Mammary epithelial cell (primary cell): ENCODE results near the gene ACOT7.

ENCODE experiments used
- EZH2 ChIP-seq: IDR thresholded peaks from 2 replicates; pipeline ENCODE4 v1.6.1; 2012; ENCODE audit warnings: low read length, inconsistent platforms, borderline replicate concordance
- TF ChIP-seq, protein P1 (sequence below), 2 donors: IDR thresholded peaks in 1 of 2; conservative IDR thresholded peaks in 1 of 2; 2 replicates each; pipeline ENCODE4 v1.5.1; 2011 to 2012; ENCODE audit warnings: inconsistent platforms in 2 of 2, low read length in 2 of 2, mild to moderate bottlenecking in 2 of 2, control low read depth in 1 of 2, low read depth in 1 of 2; ENCODE audit not compliant: insufficient read depth in 1 of 2; ENCODE audit errors: extremely low read depth in 1 of 2

DNA sequence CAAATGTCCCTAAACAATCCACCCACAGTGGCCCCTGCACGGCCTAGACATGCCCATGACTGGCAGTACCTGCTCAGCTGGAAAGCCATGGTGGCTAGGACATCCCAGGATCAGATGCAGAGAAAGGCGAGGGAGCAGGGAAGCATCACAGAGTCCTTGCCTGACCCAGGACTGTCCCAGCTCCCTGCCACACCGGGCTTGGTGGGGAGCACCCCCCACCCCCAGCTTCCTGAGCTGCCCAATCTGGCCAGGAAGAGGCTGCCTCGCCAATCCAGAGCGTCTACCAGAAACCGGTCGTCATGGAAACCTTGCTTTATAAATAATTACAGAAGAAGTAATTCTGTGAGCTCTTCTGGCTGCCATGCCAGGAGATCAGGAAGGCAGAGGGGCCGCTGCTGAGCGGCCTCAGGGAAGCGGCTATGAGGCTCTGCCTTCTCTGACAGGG, 34.8 kb downstream of the ACOT7 start:
- TF ChIP-seq, protein P1, sequence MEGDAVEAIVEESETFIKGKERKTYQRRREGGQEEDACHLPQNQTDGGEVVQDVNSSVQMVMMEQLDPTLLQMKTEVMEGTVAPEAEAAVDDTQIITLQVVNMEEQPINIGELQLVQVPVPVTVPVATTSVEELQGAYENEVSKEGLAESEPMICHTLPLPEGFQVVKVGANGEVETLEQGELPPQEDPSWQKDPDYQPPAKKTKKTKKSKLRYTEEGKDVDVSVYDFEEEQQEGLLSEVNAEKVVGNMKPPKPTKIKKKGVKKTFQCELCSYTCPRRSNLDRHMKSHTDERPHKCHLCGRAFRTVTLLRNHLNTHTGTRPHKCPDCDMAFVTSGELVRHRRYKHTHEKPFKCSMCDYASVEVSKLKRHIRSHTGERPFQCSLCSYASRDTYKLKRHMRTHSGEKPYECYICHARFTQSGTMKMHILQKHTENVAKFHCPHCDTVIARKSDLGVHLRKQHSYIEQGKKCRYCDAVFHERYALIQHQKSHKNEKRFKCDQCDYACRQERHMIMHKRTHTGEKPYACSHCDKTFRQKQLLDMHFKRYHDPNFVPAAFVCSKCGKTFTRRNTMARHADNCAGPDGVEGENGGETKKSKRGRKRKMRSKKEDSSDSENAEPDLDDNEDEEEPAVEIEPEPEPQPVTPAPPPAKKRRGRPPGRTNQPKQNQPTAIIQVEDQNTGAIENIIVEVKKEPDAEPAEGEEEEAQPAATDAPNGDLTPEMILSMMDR (conservative IDR thresholded peaks at IDR 0.05 in 1 of 2, IDR thresholded peaks at IDR 0.05 in 1 of 2; ENCODE audit: extremely low read depth in 1 of 2, insufficient read depth in 1 of 2, low read depth in 1 of 2, low read length in 2 of 2): no peak
- no peak for TF ChIP-seq EZH2
